Stomach (tissue), 9 donors: Measurements from ENCODE around the gene CELSR1. TPM values are rescaled to one million over a fixed set of nuclear protein-coding genes. Genes with fewer than 3 reads are reported as not detected.

Experiments
- DNase-seq, 2 donors: peaks; one replicate each; pipeline versions ENCODE4 v3.0.0 to v3.0.0-alpha.2; 2013 to 2019
- H3K27ac ChIP-seq, 5 donors: fragments of 200-600 bp in 4 of 5; sonication (generic) in 4 of 5; one replicate each; pipeline ENCODE4 v1.5.1; 2013 to 2019; ENCODE audit warnings: mild to moderate bottlenecking in 1 of 5, moderate library complexity in 1 of 5
- H3K27me3 ChIP-seq, 3 donors: fragments of 200-600 bp; sonication (generic); one replicate each; pipeline ENCODE4 v1.5.1; 2017 to 2019; ENCODE audit warnings: mixed run types in 1 of 3
- H3K36me3 ChIP-seq, 4 donors: fragments of 200-600 bp; sonication (generic); 1 replicate in 3 of 4; 2 replicates in 1 of 4; pipeline ENCODE4 v1.5.1; 2016 to 2019
- H3K4me1 ChIP-seq, 4 donors: fragments of 200-600 bp; sonication (generic); one replicate each; pipeline ENCODE4 v1.5.1; 2016 to 2019
- H3K4me3 ChIP-seq, 4 donors: fragments of 200-600 bp; sonication (generic) in 3 of 4; one replicate each; pipeline ENCODE4 v1.5.1; 2016 to 2019; ENCODE audit warnings: mild to moderate bottlenecking in 1 of 4
- H3K9me3 ChIP-seq, 4 donors: fragments of 200-600 bp; sonication (generic); one replicate each; pipeline ENCODE4 v1.5.1; 2016 to 2019
- EP300 ChIP-seq: sonication (generic); formaldehyde crosslinking; IDR thresholded peaks from one replicate; pipeline ENCODE4 v1.6.1; 2017; ENCODE audit warnings: antibody characterized with exemption
- POLR2A ChIP-seq, 4 donors: fragments of 450-650 bp; IDR thresholded peaks; one replicate each; pipeline ENCODE4 v1.6.1; 2016; ENCODE audit warnings: antibody characterized with exemption in 4 of 4, control low read depth in 2 of 4, mild to moderate bottlenecking in 1 of 4, moderate library complexity in 1 of 4
- POLR2AphosphoS5 ChIP-seq, 3 donors: sonication (generic); formaldehyde crosslinking; IDR thresholded peaks; one replicate each; pipeline ENCODE4 v1.6.1; 2016; ENCODE audit warnings: antibody characterized with exemption in 3 of 3
- WGBS, 5 donors: extraction: QIAGEN DNeasy Blood & Tissue Kit in 3 of 5; methylation state at CpG; one replicate each; pipeline versions ENCODE4 v1.1.5 to v1.1.7; 2013 to 2018; 5-methylcytosine and 5-hydroxymethylcytosine counted together
- intact Hi-C: fragments of 100-400 bp; cut with DNase I; formaldehyde crosslinking; loops from one replicate; pipeline ENCODE4 v1.15.1; 2023; ENCODE audit warnings: low total_unique reads
- polyA plus RNA-seq, 3 donors: library from polyadenylated mRNA; stranded (reverse); fragments of 200-250 nt; gene quantifications; one replicate each; pipeline ENCODE4 v1.2.3, GENCODE V29; 2013
- total RNA-seq, 5 donors: library from RNA; depleted of rRNA; stranded (reverse); fragments of >200 nt; gene quantifications; one replicate each; pipeline versions ENCODE4 v1.1.0 to v1.2.3, GENCODE V29; 2014 to 2016
- TF ChIP-seq, protein P1 (sequence below), 7 experiments: fragments of 450-650 bp in 4 of 7; fragments of 200-600 bp in 3 of 7; sonication (generic) in 3 of 7; IDR thresholded peaks; one replicate each; pipeline ENCODE4 v1.5.1; 2016 to 2019; ENCODE audit warnings: antibody characterized with exemption in 7 of 7, control low read depth in 2 of 7, mild to moderate bottlenecking in 1 of 7
- donor health status: healthy with polysubstance abuse.
- donor health status: Bipolar disorder and iron deficiency.
- donor health status: healthy.

CELSR1 gene
- total and polyA plus RNA-seq, 8 donors, result 0.29 to 78.2 (median 13.4) TPM

DNA sequence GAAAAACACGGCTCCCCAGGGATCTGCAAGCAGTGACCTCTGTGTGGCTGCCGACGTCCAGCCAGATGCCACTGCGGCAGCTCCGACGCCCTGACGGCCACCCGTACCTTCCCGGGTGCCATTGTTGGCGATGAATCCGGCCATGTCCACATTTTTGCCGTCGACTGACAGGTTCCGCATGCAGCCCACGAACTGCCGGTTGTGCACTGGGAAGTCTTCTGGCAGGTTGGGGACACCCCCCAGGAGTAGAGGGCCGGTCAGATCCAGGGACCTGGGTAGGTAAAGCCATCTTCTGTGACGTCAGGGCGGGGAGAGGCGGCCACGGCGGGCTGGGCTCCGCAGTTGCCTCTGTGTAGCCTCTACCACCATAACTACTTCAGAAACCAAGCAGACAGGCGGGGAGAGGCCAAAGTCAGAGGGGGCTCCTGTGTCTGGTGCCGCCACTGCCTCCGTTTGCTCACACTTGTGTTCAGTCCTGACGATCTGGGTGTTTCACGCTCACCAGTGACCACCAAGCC lies 127.1 kb downstream of the CELSR1 start:
- Histone ChIP-seq H3K9me3 (no peaks in the 10 kb centered on the region), H3K27ac (no peak overlapping the region), H3K4me1 (no peaks in the 10 kb centered on the region), H3K4me3 (no peak overlapping the region), H3K27me3 (no peaks in the 10 kb centered on the region), H3K36me3 (peaks cover 0 to 22% (median 3%) of the 10 kb centered on the region in 4 donors)
- 90 to 94% (median 93%) methylated on average over 22 to 28 of the region's 28 CpGs for WGBS, 5 donors
- DNase-seq, result no peak
- TF ChIP-seq EP300, result no peak
- TF ChIP-seq, protein P1, sequence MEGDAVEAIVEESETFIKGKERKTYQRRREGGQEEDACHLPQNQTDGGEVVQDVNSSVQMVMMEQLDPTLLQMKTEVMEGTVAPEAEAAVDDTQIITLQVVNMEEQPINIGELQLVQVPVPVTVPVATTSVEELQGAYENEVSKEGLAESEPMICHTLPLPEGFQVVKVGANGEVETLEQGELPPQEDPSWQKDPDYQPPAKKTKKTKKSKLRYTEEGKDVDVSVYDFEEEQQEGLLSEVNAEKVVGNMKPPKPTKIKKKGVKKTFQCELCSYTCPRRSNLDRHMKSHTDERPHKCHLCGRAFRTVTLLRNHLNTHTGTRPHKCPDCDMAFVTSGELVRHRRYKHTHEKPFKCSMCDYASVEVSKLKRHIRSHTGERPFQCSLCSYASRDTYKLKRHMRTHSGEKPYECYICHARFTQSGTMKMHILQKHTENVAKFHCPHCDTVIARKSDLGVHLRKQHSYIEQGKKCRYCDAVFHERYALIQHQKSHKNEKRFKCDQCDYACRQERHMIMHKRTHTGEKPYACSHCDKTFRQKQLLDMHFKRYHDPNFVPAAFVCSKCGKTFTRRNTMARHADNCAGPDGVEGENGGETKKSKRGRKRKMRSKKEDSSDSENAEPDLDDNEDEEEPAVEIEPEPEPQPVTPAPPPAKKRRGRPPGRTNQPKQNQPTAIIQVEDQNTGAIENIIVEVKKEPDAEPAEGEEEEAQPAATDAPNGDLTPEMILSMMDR (IDR thresholded peaks at IDR 0.05), result no peak
- no peak for TF ChIP-seq POLR2AphosphoS5 (IDR thresholded peaks at IDR 0.05)
- no peak for TF ChIP-seq POLR2A (IDR thresholded peaks at IDR 0.05)
- intact Hi-C loops, result no loop called here

GRCh38 chr22:46409631-46410210 lies 127.7 kb downstream of the CELSR1 start:
- H3K27ac ChIP-seq, result no peak overlapping the region
- 93 to 96% (median 96%) methylated on average over 27 to 37 of the region's 37 CpGs for WGBS, 5 donors
- no peaks in the 10 kb centered on the region for H3K4me1 ChIP-seq
- no peak overlapping the region for H3K4me3 ChIP-seq
- no peak for DNase-seq
- no peaks in the 10 kb centered on the region for H3K27me3 ChIP-seq
- intact Hi-C loops, result no loop called here
- TF ChIP-seq, protein P1 (IDR thresholded peaks at IDR 0.05), result no peak
- TF ChIP-seq POLR2A (IDR thresholded peaks at IDR 0.05) (no peak), EP300 (no peak), POLR2AphosphoS5 (IDR thresholded peaks at IDR 0.05) (no peak)
- H3K36me3 ChIP-seq, result peaks cover 0 to 22% (median 3%) of the 10 kb centered on the region in 4 donors
- no peaks in the 10 kb centered on the region for H3K9me3 ChIP-seq

DNA sequence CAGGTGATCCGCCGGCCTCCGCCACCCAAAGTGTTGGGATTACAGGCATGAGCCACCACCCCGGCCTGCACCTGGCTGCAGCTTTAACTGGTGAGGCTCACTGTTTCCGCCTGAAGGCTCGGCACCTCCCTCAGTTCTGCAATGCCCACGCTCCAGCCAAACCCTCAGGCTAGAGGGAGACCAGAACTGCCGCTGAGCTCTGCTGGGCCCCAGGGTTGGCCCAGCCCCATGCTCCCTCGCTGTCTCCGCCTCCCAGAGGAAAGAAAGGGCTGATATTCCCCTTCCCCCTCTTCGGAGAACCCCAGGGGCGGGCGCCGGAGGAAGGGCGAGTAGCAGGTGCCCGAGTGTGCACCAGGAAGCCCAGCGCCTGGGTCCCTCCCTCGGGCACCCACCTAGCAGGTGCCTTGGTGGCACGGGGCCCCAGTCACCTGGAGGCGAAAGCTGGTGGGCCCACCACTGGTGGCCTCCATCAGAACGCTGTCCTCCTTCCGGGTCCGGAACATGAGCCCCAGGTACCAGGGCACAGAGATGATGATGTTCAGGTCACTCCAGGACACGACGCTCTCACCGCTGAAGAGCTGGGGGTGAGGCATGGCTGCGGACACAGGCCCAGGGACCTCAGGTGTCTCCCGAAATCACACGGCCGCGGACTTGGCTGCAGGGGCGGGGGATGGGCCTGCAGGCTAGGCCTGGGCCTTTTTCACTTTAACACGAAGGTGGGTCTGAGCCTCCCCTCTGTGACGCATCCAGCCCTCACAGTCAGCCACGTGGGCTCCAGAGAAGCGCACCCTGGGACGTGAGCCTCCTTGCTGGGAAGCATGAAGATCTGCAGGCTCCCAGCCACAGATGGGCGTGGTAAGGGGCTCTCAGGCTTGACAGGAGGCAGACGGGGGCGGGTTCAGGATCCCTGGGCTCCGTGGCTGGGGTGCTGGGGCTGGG lies 128.6 kb downstream of the CELSR1 start:
- 87 to 91% (median 89%) methylated on average over 35 to 41 of the region's 41 CpGs for WGBS, 5 donors
- no peak overlapping the region for H3K4me3 ChIP-seq
- intact Hi-C loops, result no loop called here
- no peaks in the 10 kb centered on the region for H3K9me3 ChIP-seq
- no peaks in the 10 kb centered on the region for H3K27me3 ChIP-seq
- no peak for DNase-seq
- peaks cover 0 to 22% (median 3%) of the 10 kb centered on the region in 4 donors for H3K36me3 ChIP-seq
- H3K27ac ChIP-seq, result no peak overlapping the region
- TF ChIP-seq EP300, result no peak
- no peak for TF ChIP-seq POLR2AphosphoS5 (IDR thresholded peaks at IDR 0.05)
- TF ChIP-seq, protein P1 (IDR thresholded peaks at IDR 0.05), result no peak
- TF ChIP-seq POLR2A (IDR thresholded peaks at IDR 0.05), result no peak
- H3K4me1 ChIP-seq, result no peaks in the 10 kb centered on the region

DNA sequence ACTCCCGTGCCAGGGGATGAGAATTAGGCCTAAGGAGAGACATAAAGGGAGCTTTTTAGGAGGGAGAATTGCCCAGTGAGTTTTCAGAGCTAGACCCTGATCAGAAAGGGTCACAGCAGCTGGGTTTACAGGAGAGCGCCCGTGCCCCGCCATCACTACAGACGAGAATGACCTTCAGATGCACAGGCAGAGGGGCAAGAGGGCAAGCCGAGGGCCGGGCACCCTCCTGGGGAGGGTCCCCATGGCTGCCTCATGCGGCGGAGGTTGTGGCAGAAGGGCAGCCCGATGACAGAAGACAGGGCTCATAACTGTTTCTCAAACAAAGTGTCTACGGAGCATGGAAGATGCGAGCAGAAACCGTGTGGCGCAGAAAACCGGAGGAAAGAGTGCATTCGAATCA lies 129.7 kb downstream of the CELSR1 start:
- no peak for DNase-seq
- Histone ChIP-seq H3K36me3 (peaks cover 0 to 22% (median 3%) of the 10 kb centered on the region in 4 donors), H3K9me3 (no peaks in the 10 kb centered on the region), H3K4me3 (no peak overlapping the region), H3K27ac (no peak overlapping the region), H3K27me3 (no peaks in the 10 kb centered on the region), H3K4me1 (no peaks in the 10 kb centered on the region)
- intact Hi-C loops, result no loop called here
- 89 to 96% (median 92%) methylated on average over 16 of the region's 16 CpGs for WGBS, 5 donors
- no peak for TF ChIP-seq EP300
- no peak for TF ChIP-seq POLR2A (IDR thresholded peaks at IDR 0.05)
- TF ChIP-seq, protein P1 (IDR thresholded peaks at IDR 0.05), result no peak
- no peak for TF ChIP-seq POLR2AphosphoS5 (IDR thresholded peaks at IDR 0.05)
